CD4-positive, alpha-beta T cell treated with Interleukin-6 at 100 ng/mL for 8 hours (primary cell): ENCODE data around the gene NPTXR.

Experiments used
- DNase-seq: peaks from one replicate; pipeline ENCODE4 v3.0.0-alpha.2; 2020; ENCODE audit warnings: mixed read lengths, low spot score

Gene NPTXR

GRCh38 chr22:38843657-38844314, at the start of gene NPTXR:
TSS of gene NPTXR (minus strand) at chr22:38844028.
- peak; percentile 26 for DNase-seq

DNA sequence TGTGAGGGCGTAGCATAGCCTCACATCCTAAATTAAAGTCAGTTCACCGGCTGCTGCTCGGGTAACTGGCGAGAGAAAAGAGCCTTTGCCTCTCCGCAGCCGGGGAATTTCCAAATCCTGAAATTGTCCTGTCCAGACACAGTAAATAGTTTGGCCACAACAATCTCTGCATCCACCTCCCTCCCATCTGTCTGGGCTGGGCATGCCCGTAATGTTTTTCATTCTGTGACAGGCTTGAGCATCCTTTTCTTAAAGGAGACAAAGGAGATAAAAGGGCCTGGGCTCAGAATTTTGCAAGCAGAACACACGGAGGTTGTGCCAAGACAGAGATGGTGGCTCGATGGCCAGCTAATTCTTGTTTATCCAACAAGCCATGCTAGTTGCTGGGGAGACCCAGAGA, 47.4 kb upstream of the NPTXR start:
- DNase-seq, result no peak

GRCh38 chr22:38890377-38890776, 46.5 kb upstream of the NPTXR start:
- DNase-seq, result no peak

GRCh38 chr22:38886333-38886732, 42.5 kb upstream of the NPTXR start:
- DNase-seq, result no peak

DNA sequence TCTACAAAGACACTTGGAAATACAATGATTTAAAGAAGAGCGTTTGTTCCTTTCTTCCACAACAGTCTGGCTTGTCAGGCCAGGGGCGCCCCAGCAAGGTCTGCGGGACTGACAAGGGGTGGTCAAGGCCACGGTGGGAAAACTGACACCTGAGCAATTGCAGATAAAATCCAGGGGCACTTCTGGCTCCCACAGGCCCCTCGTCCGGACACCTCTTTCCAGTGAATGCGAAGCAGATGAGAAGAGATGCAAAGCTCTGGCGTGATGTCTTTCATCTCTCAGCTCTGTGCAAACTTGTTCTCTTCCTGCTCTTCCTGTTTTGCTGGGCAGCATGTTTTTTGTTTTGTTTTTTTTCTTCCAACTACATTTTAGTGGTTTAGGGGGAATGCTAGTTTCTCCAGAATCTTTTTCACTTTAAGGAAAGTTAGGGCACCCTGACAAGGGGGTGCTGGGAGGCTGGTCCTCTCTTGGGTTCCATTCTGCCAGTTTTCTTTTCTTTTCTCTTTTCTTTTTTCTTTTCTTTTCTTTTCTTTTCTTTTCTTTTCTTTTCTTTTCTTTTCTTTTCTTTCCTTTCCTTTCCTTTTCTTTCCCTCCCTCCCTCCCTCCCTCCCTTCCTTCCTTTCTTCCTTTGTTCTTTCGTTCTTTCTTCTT, 39.3 kb upstream of the NPTXR start:
- DNase-seq, result no peak

DNA sequence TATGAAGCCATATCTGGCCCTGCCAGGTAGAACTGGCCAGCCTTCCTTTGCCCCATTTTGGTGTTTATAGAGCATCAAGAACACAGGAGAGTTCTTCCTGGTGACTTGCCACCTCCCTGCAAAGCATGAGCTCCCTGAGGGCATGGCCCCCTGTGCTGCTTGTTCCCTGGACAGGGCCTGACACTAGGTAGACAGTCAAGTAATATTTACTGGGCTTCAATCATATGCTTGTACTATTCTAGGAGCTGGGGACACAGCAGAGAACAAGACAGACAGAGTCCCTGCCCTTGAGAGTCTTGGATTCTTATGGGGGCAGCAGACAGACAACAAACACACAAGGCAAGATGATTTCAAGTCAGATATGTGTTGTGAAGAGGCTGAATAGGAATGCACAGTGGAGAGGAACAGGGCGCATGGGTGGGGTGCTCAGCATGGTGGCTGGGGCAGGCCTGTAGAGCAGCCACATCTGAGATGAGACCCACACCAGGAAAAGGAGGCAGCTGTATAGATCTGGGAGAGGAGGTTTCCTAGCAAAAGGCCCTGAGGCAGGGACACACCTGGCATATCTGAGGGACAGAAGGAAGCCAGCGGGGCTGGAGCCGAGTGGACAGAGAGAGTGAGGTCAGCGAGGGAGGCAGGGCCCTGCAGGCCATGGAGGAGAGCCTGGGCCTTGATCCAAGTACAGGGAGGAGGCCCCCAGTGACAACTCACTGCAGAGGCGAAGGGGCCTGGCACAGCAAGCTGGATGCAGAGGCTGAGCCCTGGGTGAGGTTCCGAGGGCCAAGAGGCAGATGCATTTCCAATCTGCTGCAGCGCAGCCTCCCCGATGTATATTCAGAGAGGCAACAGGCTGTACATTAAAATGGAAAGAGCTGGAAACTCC, 38.4 kb upstream of the NPTXR start:
- DNase-seq, result no peak

DNA sequence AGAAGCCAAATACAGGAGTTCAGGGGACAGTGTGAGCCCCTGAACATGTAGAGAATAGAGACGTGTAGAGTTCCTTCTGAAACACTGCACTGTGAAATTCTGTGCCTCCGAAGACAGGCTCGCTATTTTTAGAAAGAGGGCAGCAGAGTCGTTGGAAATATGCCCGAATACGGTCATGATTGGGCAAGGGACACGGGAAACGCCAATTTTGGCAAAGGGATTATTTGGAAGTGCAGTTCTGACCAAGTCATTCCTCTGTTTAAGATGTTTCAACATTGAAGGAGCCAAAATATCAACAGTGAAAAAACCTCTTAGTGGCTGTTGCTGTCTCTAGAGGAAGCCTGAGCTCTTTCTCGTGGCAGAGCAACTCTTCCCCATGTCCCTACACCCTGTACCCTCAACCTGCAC, 37.6 kb upstream of the NPTXR start:
- DNase-seq, result no peak

DNA sequence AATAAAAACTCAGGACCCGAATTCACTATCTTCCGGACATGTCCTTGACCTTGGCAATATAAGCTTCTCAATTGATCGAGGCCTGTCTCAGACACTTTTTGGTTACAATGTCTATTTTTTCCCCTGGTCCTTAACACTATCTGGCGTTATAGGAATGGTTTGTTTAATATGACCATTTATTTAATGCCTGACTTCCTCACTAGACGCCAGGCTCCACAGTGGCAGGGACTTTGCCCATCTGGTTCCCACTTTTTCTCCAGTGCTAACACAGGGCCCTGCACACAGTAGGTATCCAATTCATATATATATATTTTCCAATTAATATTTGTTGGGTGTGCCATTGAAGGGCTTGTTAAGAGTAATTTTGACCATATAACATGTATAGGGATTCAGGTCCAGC, 36.1 kb upstream of the NPTXR start:
- DNase-seq, result no peak

DNA sequence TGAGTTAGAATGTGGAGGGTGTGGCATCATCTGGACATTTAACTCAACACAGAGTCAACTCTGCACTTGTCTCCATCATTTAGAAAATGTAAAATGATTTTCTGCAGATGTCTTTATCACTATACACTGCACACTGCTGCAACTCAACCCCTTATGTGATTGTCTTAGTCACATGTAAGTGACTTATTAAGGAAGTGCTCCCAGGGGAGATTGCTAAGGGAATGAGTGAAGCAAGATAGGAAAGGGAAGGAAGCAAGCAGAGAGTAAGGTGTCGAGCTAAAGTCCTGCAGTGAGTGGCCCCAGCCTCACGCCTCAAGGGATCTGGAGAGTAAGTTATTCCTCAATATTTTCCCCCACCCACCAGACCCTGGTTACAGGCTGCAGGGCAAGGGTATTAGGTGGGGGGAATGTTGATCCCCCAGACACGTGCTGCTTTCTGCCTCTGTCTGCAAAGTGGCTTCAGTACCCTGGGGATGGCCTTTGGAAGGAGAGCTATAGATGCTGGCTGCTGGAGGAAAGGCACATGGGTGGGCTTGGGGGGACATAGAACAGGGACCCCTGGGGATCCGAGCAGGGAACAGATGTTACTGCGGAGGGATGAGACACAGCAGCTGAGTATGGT, 35.4 kb upstream of the NPTXR start:
- DNase-seq, result no peak

DNA sequence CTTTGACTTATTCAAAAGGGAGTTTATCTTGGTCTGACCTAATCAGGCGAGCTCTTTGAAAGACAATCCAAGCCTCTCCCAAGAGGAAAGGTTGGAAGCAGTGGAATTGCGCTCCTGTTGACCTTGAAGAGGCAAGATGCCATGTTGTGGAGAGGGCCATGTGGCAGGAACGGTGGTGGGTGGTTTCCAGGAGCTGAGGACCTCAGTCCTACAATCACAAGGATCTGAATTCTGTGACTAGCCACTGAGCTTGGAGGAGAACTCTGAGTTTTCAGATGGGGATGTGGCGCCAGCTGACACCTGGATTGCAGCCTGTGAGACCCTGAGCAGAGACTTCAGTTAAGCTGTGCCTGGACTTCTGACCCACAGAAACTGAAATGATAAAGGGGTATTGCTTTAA, 34.2 kb upstream of the NPTXR start:
- no peak for DNase-seq

DNA sequence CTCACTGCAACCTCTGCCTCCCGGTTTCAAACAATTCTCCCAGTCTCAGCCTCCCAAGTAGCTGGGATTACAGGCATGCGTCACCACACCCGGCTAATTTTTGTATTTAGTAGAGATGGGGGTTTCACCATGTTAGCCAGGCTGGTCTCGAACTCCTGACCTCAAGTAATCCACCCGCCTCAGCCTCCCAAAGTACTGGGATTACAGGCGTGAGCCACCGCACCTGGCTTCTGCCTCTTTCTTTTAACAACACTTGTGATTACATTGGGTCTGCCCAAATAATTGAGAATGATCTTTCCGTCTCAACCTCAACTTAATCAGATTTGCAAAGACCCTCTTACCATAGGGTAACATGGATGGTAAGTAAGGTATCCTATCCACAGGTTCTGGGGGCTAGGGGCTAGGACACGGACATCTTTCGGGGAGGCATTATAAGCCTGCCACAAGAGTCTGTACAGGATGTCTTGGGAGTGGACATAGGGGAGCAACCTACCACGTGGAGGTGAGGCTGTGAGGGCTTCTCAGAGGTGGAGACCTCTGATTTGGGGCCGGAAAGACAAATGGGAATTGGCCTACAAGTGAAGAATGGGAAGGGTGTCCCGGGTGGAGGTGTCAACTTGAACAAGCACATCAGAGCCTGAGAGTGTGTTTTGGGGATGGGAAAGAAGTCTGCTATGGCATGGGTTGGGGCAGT, 30.8 kb upstream of the NPTXR start:
- no peak for DNase-seq

- DNase-seq, result peak; percentile 78
These were observed 29.9 kb upstream of the NPTXR start for GRCh38 chr22:38873469-38874411.

GRCh38 chr22:38872831-38873248, 29.0 kb upstream of the NPTXR start:
- no peak for DNase-seq

DNA sequence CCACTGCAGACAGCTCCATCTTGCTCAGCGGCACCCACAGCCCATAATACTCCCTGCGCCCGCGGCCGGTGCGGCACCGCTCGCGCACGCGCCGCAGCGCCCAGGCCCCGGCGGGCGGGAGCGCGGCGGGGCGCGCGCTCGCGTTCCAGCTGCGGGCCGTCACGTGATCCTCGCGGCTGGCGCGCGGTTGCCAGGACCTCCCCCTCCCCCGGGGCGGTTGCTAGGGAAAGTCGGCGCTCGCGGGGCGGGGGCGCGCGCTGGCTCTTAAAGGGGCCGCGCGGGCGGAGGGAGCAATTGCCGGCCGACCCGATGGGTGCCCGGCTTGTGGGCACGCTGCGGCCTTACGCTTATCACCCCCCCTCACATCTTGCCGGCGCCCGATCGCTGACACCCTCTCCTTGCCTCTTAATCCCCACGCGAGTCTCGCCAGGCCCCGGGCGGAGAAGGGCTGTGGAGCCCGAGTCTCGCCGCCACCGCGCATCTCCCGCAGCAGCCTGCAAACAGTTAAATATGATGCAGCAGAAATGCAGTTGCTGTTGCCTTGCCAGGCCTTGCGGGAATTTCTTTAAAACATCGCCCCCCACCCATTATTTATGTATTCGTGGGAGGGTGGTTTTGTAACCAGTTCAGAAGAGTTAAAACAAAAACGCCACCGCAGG, 28.5 kb upstream of the NPTXR start, which contains the start of gene CBX6:
TSS of gene CBX6 (minus strand) at position 45 of the 659 bp plus-strand sequence. CDS start at position 19, 26 bp downstream.
- peak; percentile 92 for DNase-seq

- no peak for DNase-seq
These were observed 27.7 kb upstream of the NPTXR start for GRCh38 chr22:38871360-38872171.

DNA sequence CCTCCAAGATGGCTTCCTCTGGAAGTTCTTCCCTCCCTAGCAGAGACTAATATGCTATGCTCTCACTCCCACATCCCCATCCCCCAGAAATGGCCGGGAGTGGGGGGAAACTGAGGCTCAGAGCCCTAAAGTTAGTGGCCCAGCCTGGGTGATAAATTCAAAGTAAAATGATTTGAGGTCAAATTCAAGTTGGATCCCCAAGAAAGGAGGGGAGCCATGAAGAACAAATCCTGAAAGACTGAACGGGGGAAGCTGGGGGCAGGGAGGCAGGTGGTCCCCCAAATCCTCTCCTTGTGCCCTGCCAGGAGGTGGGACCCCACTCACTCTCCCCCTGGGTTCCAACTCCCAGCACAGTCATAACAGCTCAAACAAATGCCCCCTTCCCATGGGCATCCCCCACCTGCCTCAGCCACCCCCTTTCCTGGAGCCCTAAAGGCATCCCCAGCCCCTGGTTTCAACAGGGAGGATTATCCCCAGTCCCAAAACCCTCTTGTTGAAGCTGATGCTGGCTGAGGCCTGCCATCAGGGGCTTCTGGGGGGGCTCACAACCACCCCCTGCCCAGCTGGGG, 27.0 kb upstream of the NPTXR start:
- no peak for DNase-seq

DNA sequence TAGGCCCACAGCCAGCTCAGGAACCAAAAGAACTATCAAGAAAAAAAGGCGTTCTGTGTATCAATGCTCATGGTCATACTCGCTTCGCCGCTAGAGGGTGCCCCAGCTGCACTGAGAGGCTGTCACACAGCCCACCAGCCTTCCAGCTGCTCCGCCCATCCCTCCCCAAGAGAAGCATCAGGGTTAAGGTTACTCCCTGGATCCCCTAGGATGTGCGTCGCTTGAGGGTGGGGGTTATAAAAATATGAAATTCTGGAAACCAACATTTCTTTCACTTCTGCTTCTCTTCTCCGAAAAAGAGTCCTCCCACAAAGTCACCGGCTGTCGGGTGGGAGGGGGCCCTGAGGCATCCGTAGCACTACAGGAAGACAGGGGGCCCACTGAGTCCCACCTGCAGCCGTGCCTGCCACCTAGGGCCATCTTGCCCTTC, 26.5 kb upstream of the NPTXR start:
- peak; percentile 81 for DNase-seq

DNA sequence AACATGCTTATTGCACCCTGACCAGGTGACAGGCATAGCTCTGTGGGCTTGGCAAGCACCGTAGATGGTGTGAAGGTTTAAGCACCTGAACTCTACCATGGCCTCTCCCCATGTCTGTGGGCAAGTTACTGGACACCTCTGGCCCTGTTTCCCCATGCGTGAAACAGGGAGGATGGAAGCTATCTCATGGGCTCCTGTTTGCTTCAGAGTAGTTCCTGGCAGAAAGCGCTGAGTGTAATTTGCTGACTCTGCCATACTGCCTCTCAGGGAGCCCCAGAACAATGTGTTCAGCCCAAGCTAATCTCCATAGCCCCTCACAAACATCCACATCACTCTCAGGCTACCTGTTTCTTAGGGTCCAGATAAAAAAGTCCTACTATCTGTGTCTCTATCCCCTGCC, 25.8 kb upstream of the NPTXR start:
- DNase-seq, result no peak

GRCh38 chr22:38868886-38869381, 25.1 kb upstream of the NPTXR start:
- DNase-seq, result peak; percentile 75
